Spleen (tissue), 11 donors: ENCODE measurements around the gene MTX1. TPM values are rescaled to one million over a fixed set of nuclear protein-coding genes. Genes with fewer than 3 reads are reported as not detected.
"Not testable (repeated sequence)": the region's sequence is repeated elsewhere in the genome, so short reads cannot be mapped to it uniquely, and the experiment has no call there.

Experiments used
- DNase-seq: peaks from one replicate; pipeline ENCODE4 v3.0.0-alpha.2; 2020
- H3K27ac ChIP-seq, 8 donors: fragments of 200-600 bp; sonication (generic) in 7 of 8; 1 replicate in 4 of 8; 2 replicates in 4 of 8; pipeline versions ENCODE4 v1.5.0 to v1.8.0; 2016 to 2021; ENCODE audit warnings: inconsistent platforms in 4 of 8, mild to moderate bottlenecking in 4 of 8, moderate library complexity in 1 of 8
- H3K27me3 ChIP-seq, 7 donors: fragments of 200-600 bp; sonication (generic) in 6 of 7; replicated peaks in 1 of 7; 1 replicate in 4 of 7; 2 replicates in 3 of 7; pipeline versions ENCODE4 v1.5.0 to v1.8.0; 2016 to 2021; ENCODE audit warnings: inconsistent platforms in 3 of 7, mild to moderate bottlenecking in 1 of 7
- H3K36me3 ChIP-seq, 6 donors: fragments of 200-600 bp; sonication (generic) in 5 of 6; 1 replicate in 4 of 6; 2 replicates in 2 of 6; pipeline versions ENCODE4 v1.5.0 to v1.8.0; 2016 to 2021; ENCODE audit warnings: inconsistent platforms in 2 of 6
- H3K4me1 ChIP-seq, 6 donors: fragments of 200-600 bp; sonication (generic) in 5 of 6; 1 replicate in 3 of 6; 2 replicates in 3 of 6; pipeline versions ENCODE4 v1.5.0 to v1.8.0; 2016 to 2021; ENCODE audit warnings: inconsistent platforms in 3 of 6
- H3K4me3 ChIP-seq, 8 donors: fragments of 200-600 bp; sonication (generic) in 7 of 8; 1 replicate in 4 of 8; 2 replicates in 4 of 8; pipeline versions ENCODE4 v1.5.0 to v1.8.0; 2016 to 2021; ENCODE audit warnings: inconsistent platforms in 4 of 8, mild to moderate bottlenecking in 4 of 8, moderate library complexity in 2 of 8
- H3K9me3 ChIP-seq, 8 donors: fragments of 200-600 bp; sonication (generic) in 7 of 8; 1 replicate in 4 of 8; 2 replicates in 4 of 8; pipeline versions ENCODE4 v1.5.0 to v1.8.0; 2016 to 2021; ENCODE audit warnings: inconsistent platforms in 4 of 8
- CTCF ChIP-seq, 11 experiments: fragments of 200-600 bp in 7 of 11; fragments of 450-650 bp in 4 of 11; sonication (generic) in 4 of 11; IDR thresholded peaks in 8 of 11; conservative IDR thresholded peaks in 3 of 11; 1 replicate in 7 of 11; 2 replicates in 4 of 11; pipeline versions ENCODE4 v1.4.0 to v1.8.0; 2016 to 2021; ENCODE audit warnings: antibody characterized with exemption in 11 of 11, inconsistent platforms in 4 of 11, mild to moderate bottlenecking in 1 of 11
- POLR2A ChIP-seq, 3 donors: fragments of 450-650 bp; IDR thresholded peaks; one replicate each; pipeline ENCODE4 v1.5.1; 2017; ENCODE audit warnings: antibody characterized with exemption in 3 of 3, mild to moderate bottlenecking in 1 of 3
- POLR2AphosphoS5 ChIP-seq, 3 donors: sonication (generic); formaldehyde crosslinking; IDR thresholded peaks; one replicate each; pipeline ENCODE4 v1.5.1; 2017; ENCODE audit warnings: antibody characterized with exemption in 3 of 3
- WGBS, 5 donors: extraction: QIAGEN DNeasy Blood & Tissue Kit in 3 of 5; methylation state at CpG; one replicate each; pipeline versions ENCODE4 v1.1.5 to v1.1.7; 2013 to 2018; 5-methylcytosine and 5-hydroxymethylcytosine counted together
- intact Hi-C: fragments of 100-400 bp; cut with DNase I; formaldehyde crosslinking; loops from one replicate; pipeline ENCODE4 v1.15.0; 2023; ENCODE audit warnings: low total_unique reads
- polyA plus RNA-seq, 3 donors: library from polyadenylated mRNA; stranded (reverse); fragments of 200-250 nt; gene quantifications; one replicate each; pipeline ENCODE4 v1.2.1, GENCODE V29; 2013
- total RNA-seq, 7 donors: library from RNA; depleted of rRNA in 3 of 7; stranded (reverse); fragments of >200 nt in 3 of 7; fragmentation: NEBNext Ultra II Directional in 4 of 7; extraction: Animal tissue kit (Norgen Biotek cat#: 25700) in 4 of 7; gene quantifications; one replicate each; pipeline versions ENCODE4 v1.1.0 to v1.2.1, GENCODE V29; 2016 to 2021
- donor health status: healthy with polysubstance abuse.
- donor health status: DM: no; HTN: no; CAD: no; lungs with moderate emphysema.
- donor health status: DM: no; HTN: no; CAD: no.
- donor health status: Bipolar disorder and iron deficiency.
- donor health status: healthy.
- donor health status: DM: no; HTN: no; CAD: no.
- donor health status: DM: yes; HTN: yes; CAD: no.

The MTX1 gene
- total and polyA plus RNA-seq, 10 donors: 28.2 to 48.4 (median 38.5) TPM

GRCh38 chr1:155186794-155187455, 21.6 kb upstream of the MTX1 start:
- Histone ChIP-seq H3K27me3 (no peaks in the 10 kb centered on the region), H3K27ac (no peak overlapping the region), H3K9me3 (no peaks in the 10 kb centered on the region), H3K36me3 (no peaks in the 10 kb centered on the region), H3K4me1 (peaks cover 9 to 29% (median 27%) of the 10 kb centered on the region in 6 donors), H3K4me3 (no peak overlapping the region)
- TF ChIP-seq CTCF (IDR thresholded peaks at IDR 0.05 in 8 of 11, conservative IDR thresholded peaks at IDR 0.05 in 3 of 11) (no peak), POLR2AphosphoS5 (IDR thresholded peaks at IDR 0.05) (no peak)
- DNase-seq: no peak
- 85 to 89% (median 87%) methylated on average over 11 to 14 of the region's 14 CpGs for WGBS, 5 donors
- intact Hi-C loops: no loop called here

- Histone ChIP-seq H3K27me3 (no peaks in the 10 kb centered on the region), H3K27ac (no peak overlapping the region), H3K36me3 (no peaks in the 10 kb centered on the region), H3K9me3 (no peaks in the 10 kb centered on the region), H3K4me3 (no peak overlapping the region), H3K4me1 (peaks cover 9 to 34% (median 29%) of the 10 kb centered on the region in 6 donors)
- WGBS, 5 donors: 78 to 85% (median 80%) methylated on average over 16 of the region's 16 CpGs
- no peak for TF ChIP-seq POLR2A (IDR thresholded peaks at IDR 0.05)
- TF ChIP-seq CTCF (IDR thresholded peaks at IDR 0.05 in 8 of 11, conservative IDR thresholded peaks at IDR 0.05 in 3 of 11): no peak
- TF ChIP-seq POLR2AphosphoS5 (IDR thresholded peaks at IDR 0.05): no peak
- intact Hi-C loops: no loop called here
- no peak for DNase-seq
Observed at GRCh38 chr1:155187456-155187891, 21.0 kb upstream of the MTX1 start.

- no peak for DNase-seq
- H3K4me1 ChIP-seq: peaks cover 9 to 42% (median 36%) of the 10 kb centered on the region in 6 donors
- H3K9me3 ChIP-seq: no peaks in the 10 kb centered on the region
- TF ChIP-seq POLR2AphosphoS5 (IDR thresholded peaks at IDR 0.05): no peak
- no peak for TF ChIP-seq POLR2A (IDR thresholded peaks at IDR 0.05)
- TF ChIP-seq CTCF (IDR thresholded peaks at IDR 0.05 in 8 of 11, conservative IDR thresholded peaks at IDR 0.05 in 3 of 11): no peak
- no peak overlapping the region for H3K4me3 ChIP-seq
- intact Hi-C loops: no loop called here
- no peaks in the 10 kb centered on the region for H3K36me3 ChIP-seq
- peaks cover 0 to under 1% (median 0%) of the 10 kb centered on the region in 7 donors for H3K27me3 ChIP-seq
- H3K27ac ChIP-seq: no peak overlapping the region
- 92 to 96% (median 94%) methylated on average over 2 to 14 of the region's 14 CpGs for WGBS, 5 donors
Observed at GRCh38 chr1:155188268-155188667, 20.2 kb upstream of the MTX1 start.

GRCh38 chr1:155189926-155190325, 18.6 kb upstream of the MTX1 start:
- H3K4me3 ChIP-seq, H3K36me3 ChIP-seq, DNase-seq, H3K9me3 ChIP-seq, H3K27ac ChIP-seq, intact Hi-C loops: not testable (repeated sequence)
- H3K27me3 ChIP-seq: peaks cover 0 to 17% (median 0%) of the 10 kb centered on the region in 7 donors
- peaks cover 15 to 43% (median 36%) of the 10 kb centered on the region in 6 donors for H3K4me1 ChIP-seq
- WGBS, 5 donors: 95 to 96% (median 95%) methylated on average over 19 to 25 of the region's 45 CpGs; no CpG with 5 or more reads in 1 of the 5 donors
